Astrocyte (in vitro differentiated cells and primary cell): ENCODE measurements around the gene RTL10. TPM values are rescaled to one million over a fixed set of nuclear protein-coding genes. Genes with fewer than 3 reads are reported as not detected.

Experiments used
- DNase-seq: peaks from one replicate; pipeline ENCODE4 v3.0.0-alpha.2; 2010; ENCODE audit warnings: low read depth
- FAIRE-seq: peaks from 2 replicates; lab custom pipeline; 2011; peaks lifted over from hg19 to GRCh38; lab: Jason Lieb, UNC
- H2AFZ ChIP-seq: 2 replicates; pipeline ENCODE4 v1.6.0; 2012; ENCODE audit warnings: low read depth, low read length, inconsistent platforms
- H3K27ac ChIP-seq: 2 replicates; pipeline ENCODE4 v1.5.1; 2011; ENCODE audit warnings: low read depth, low read length, inconsistent platforms
- H3K27me3 ChIP-seq: 2 replicates; pipeline ENCODE4 v1.6.0; 2011; ENCODE audit warnings: low read length, inconsistent platforms; ENCODE audit not compliant: insufficient read depth
- H3K36me3 ChIP-seq: 2 replicates; pipeline ENCODE4 v1.5.1; 2011; ENCODE audit warnings: low read length, inconsistent platforms; ENCODE audit not compliant: insufficient read depth
- H3K4me1 ChIP-seq: 2 replicates; pipeline ENCODE4 v1.5.1; 2011; ENCODE audit warnings: low read length, inconsistent platforms; ENCODE audit not compliant: insufficient read depth
- H3K4me2 ChIP-seq: 2 replicates; pipeline ENCODE4 v1.6.0; 2012; ENCODE audit warnings: low read length, inconsistent platforms
- H3K4me3 ChIP-seq: 2 replicates; pipeline ENCODE4 v1.5.1; 2011; ENCODE audit warnings: low read depth, mild to moderate bottlenecking, low read length, inconsistent platforms; ENCODE audit not compliant: insufficient read depth
- H3K79me2 ChIP-seq: 2 replicates; pipeline ENCODE4 v1.6.0; 2012; ENCODE audit warnings: mild to moderate bottlenecking, low read length, inconsistent platforms; ENCODE audit not compliant: insufficient read depth
- H3K9ac ChIP-seq: 2 replicates; pipeline ENCODE4 v1.6.0; 2012; ENCODE audit warnings: mild to moderate bottlenecking, low read length, inconsistent platforms
- H3K9me3 ChIP-seq: 2 replicates; pipeline ENCODE4 v1.5.1; 2012; ENCODE audit warnings: low read depth, mild to moderate bottlenecking, low read length, inconsistent platforms; ENCODE audit not compliant: insufficient read depth
- H4K20me1 ChIP-seq: 2 replicates; pipeline ENCODE4 v1.6.0; 2012; ENCODE audit warnings: low read length, inconsistent platforms; ENCODE audit not compliant: insufficient read depth
- H3K27ac Mint-ChIP-seq: one replicate; pipeline ENCODE4 v1.8.0; 2021; ENCODE audit warnings: mild to moderate bottlenecking, mixed read lengths; ENCODE audit not compliant: unreplicated experiment
- H3K27me3 Mint-ChIP-seq: one replicate; pipeline ENCODE4 v1.8.0; 2021; ENCODE audit warnings: low read depth, mixed read lengths; ENCODE audit not compliant: unreplicated experiment
- H3K36me3 Mint-ChIP-seq: one replicate; pipeline ENCODE4 v1.8.0; 2021; ENCODE audit warnings: low read depth, mixed read lengths; ENCODE audit not compliant: unreplicated experiment
- H3K4me1 Mint-ChIP-seq: one replicate; pipeline ENCODE4 v1.8.0; 2021; ENCODE audit warnings: low read depth, mixed read lengths; ENCODE audit not compliant: unreplicated experiment
- H3K4me3 Mint-ChIP-seq: one replicate; pipeline ENCODE4 v1.8.0; 2021; ENCODE audit warnings: mild to moderate bottlenecking, moderate library complexity, mixed read lengths; ENCODE audit not compliant: unreplicated experiment
- H3K9me3 Mint-ChIP-seq: one replicate; pipeline ENCODE4 v1.8.0; 2021; ENCODE audit warnings: mild to moderate bottlenecking, mixed read lengths; ENCODE audit not compliant: unreplicated experiment
- EZH2 ChIP-seq: IDR thresholded peaks from 2 replicates; pipeline ENCODE4 v1.6.1; 2012; ENCODE audit warnings: mild to moderate bottlenecking, low read length, inconsistent platforms; ENCODE audit not compliant: insufficient read depth
- total RNA-seq: library from RNA; stranded (reverse); gene quantifications from 2 replicates; pipeline ENCODE4 v1.2.1, GENCODE V29; 2021
- TF ChIP-seq, protein P1 (sequence below): IDR thresholded peaks from 2 replicates; pipeline ENCODE4 v1.5.1; 2011; ENCODE audit warnings: low read depth, mild to moderate bottlenecking, inconsistent platforms, low read length, moderate library complexity; ENCODE audit not compliant: insufficient read depth

Gene RTL10
- total RNA-seq, 1 donor from 2014 or later, result 43.0 TPM

DNA sequence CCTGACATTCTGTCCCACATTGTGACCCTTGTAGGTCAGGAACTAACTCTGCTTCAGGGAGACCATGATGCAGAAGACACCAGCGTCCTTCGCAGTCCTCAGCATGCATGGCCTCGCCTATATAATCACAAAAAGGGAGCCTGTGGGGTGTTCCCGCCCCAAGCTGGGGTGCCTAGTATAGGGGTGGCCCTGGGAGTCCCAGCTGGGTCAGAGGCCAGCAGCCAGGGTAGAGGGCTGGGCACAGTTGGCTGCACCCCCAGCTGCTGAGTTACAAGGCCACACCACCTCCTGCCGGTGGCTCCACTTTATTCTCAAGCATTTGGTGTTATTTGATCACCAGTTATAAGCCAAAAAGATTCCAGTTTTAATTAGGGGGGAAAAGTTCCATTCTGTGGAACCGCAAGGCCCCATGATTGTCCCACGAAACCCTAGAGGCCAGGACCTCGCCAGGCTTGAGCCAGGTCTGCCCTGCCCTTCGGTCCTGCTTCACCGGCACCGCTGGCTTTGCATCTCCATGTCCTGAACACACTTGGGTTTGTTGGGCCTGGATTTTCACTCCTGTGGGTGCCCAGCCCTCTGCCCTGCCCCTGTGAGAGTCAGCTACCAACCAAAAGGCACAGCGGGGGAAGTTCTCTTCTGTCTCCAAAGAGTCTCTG lies 15.0 kb upstream of the RTL10 start:
- no peak overlapping the region for H3K27ac ChIP-seq
- no peak for TF ChIP-seq EZH2
- TF ChIP-seq, protein P1, sequence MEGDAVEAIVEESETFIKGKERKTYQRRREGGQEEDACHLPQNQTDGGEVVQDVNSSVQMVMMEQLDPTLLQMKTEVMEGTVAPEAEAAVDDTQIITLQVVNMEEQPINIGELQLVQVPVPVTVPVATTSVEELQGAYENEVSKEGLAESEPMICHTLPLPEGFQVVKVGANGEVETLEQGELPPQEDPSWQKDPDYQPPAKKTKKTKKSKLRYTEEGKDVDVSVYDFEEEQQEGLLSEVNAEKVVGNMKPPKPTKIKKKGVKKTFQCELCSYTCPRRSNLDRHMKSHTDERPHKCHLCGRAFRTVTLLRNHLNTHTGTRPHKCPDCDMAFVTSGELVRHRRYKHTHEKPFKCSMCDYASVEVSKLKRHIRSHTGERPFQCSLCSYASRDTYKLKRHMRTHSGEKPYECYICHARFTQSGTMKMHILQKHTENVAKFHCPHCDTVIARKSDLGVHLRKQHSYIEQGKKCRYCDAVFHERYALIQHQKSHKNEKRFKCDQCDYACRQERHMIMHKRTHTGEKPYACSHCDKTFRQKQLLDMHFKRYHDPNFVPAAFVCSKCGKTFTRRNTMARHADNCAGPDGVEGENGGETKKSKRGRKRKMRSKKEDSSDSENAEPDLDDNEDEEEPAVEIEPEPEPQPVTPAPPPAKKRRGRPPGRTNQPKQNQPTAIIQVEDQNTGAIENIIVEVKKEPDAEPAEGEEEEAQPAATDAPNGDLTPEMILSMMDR, result no peak
- peaks cover 5% of the 10 kb centered on the region for H3K4me1 ChIP-seq
- no peak overlapping the region for H3K4me3 Mint-ChIP-seq
- H3K4me3 ChIP-seq, result no peak overlapping the region
- peaks cover 10% of the 10 kb centered on the region for H3K4me1 Mint-ChIP-seq
- DNase-seq (no peak), FAIRE-seq (no peak)
- H3K27me3 ChIP-seq, result no peaks in the 10 kb centered on the region
- no peak overlapping the region for H3K9ac ChIP-seq
- H3K27me3 Mint-ChIP-seq, result no peaks in the 10 kb centered on the region
- H3K36me3 Mint-ChIP-seq, result no peaks in the 10 kb centered on the region
- no peaks in the 10 kb centered on the region for H4K20me1 ChIP-seq
- no peak overlapping the region for H2AFZ ChIP-seq
- no peaks in the 10 kb centered on the region for H3K9me3 Mint-ChIP-seq
- no peaks in the 10 kb centered on the region for H3K79me2 ChIP-seq
- H3K9me3 ChIP-seq, result no peaks in the 10 kb centered on the region
- H3K27ac Mint-ChIP-seq, result no peak overlapping the region
- no peak overlapping the region for H3K4me2 ChIP-seq
- H3K36me3 ChIP-seq, result no peaks in the 10 kb centered on the region

DNA sequence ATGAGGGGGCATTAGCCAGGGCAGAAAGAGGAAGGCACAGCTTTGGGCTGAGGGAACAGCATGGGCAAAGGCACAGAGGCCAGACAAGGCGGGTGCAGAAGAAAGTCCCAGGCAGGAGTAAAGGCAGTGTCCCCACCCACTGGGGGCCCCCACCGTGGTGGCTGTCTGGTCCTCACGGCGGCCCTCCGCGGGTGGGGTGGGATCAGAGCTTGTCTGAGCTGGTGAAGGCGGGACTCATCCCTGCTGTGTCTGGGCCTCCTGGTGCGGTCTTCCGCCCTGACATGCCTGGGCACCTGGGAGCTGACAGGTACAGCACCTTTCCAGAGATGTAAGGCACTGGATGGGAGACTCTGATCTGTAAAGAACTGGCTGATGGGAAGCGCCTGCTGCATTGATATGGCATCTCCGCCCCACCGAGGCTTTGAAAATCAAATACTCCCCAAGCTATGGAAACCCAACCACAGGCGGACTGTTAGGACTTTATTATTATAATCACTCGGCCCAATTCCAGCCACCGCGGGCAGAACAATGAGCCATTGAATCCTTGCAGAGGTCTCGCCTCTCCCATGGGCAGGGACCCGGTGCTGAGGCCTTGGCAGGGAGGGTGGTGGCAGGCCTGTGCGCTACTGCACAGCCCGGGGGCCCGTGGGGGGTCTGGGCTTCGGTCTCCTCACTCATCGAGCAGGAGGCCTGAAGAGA lies 14.2 kb upstream of the RTL10 start:
- Histone ChIP-seq H3K9me3 (no peaks in the 10 kb centered on the region), H4K20me1 (no peaks in the 10 kb centered on the region), H3K9ac (no peak overlapping the region), H3K4me2 (no peak overlapping the region), H3K79me2 (no peaks in the 10 kb centered on the region), H3K4me3 (no peak overlapping the region), H3K36me3 (no peaks in the 10 kb centered on the region), H3K27me3 (no peaks in the 10 kb centered on the region), H3K4me1 (no peaks in the 10 kb centered on the region), H3K27ac (no peak overlapping the region), H2AFZ (no peak overlapping the region)
- TF ChIP-seq, protein P1, result no peak
- TF ChIP-seq EZH2, result no peak
- no peak for DNase-seq
- Mint-ChIP-seq H3K4me3 (peak overlapping the region; percentile 64), H3K9me3 (no peaks in the 10 kb centered on the region), H3K4me1 (peaks cover 14% of the 10 kb centered on the region), H3K27me3 (no peaks in the 10 kb centered on the region), H3K27ac (no peak overlapping the region), H3K36me3 (no peaks in the 10 kb centered on the region)
- FAIRE-seq, result no peak

DNA sequence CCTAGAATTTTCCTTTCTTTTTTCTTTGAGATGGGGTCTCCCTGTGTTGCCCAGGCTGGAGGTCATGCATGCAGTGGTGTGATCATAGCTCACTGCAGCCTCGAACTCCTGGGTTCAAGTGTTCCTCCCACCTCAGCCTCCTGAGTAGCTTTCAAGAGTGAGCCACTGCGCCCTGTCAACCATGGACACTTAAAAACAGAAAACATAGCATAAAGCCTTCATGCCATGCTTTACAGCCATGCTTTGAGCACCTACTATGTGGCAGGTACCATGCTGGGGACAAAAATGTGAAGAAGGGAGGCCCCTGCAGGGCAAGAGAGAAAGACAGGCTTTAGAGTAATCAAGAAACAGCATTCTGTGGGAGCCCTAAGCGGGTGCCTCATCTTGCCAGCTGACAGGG lies 13.7 kb upstream of the RTL10 start:
- Mint-ChIP-seq H3K4me3 (peak overlapping the region; percentile 64), H3K4me1 (peaks cover 14% of the 10 kb centered on the region), H3K9me3 (no peaks in the 10 kb centered on the region), H3K27me3 (no peaks in the 10 kb centered on the region), H3K36me3 (peaks cover 3% of the 10 kb centered on the region), H3K27ac (no peak overlapping the region)
- H4K20me1 ChIP-seq, result no peaks in the 10 kb centered on the region
- no peak for TF ChIP-seq EZH2
- TF ChIP-seq, protein P1, result no peak
- H3K4me2 ChIP-seq, result no peak overlapping the region
- no peaks in the 10 kb centered on the region for H3K9me3 ChIP-seq
- no peaks in the 10 kb centered on the region for H3K36me3 ChIP-seq
- H3K79me2 ChIP-seq, result no peaks in the 10 kb centered on the region
- no peak overlapping the region for H3K27ac ChIP-seq
- no peak overlapping the region for H2AFZ ChIP-seq
- no peaks in the 10 kb centered on the region for H3K27me3 ChIP-seq
- H3K9ac ChIP-seq, result no peak overlapping the region
- H3K4me1 ChIP-seq, result no peaks in the 10 kb centered on the region
- FAIRE-seq (no peak), DNase-seq (no peak)
- no peak overlapping the region for H3K4me3 ChIP-seq
